KMS-11 (cell line): ENCODE measurements around the gene PCDHAC2.

ENCODE experiments used
- H2AFZ ChIP-seq: fragments of 200-600 bp; sonication (generic); 2 replicates; pipeline ENCODE4 v1.6.1; 2016; ENCODE audit warnings: antibody characterized with exemption, mixed run types, low read depth
- H3K27ac ChIP-seq: fragments of 200-600 bp; sonication (generic); 2 replicates; pipeline ENCODE4 v1.6.1; 2016; ENCODE audit warnings: mild to moderate bottlenecking, mixed run types
- H3K27me3 ChIP-seq: fragments of 200-600 bp; sonication (generic); 2 replicates; pipeline ENCODE4 v1.6.1; 2017; ENCODE audit warnings: mild to moderate bottlenecking, low read depth, mixed run types, moderate library complexity; ENCODE audit not compliant: insufficient read depth
- H3K36me3 ChIP-seq: fragments of 200-600 bp; sonication (generic); 2 replicates; pipeline ENCODE4 v1.6.1; 2017; ENCODE audit warnings: mild to moderate bottlenecking, mixed run types; ENCODE audit not compliant: insufficient read depth
- H3K4me1 ChIP-seq: fragments of 200-600 bp; sonication (generic); 2 replicates; pipeline ENCODE4 v1.6.1; 2016; ENCODE audit warnings: mild to moderate bottlenecking, low read depth, mixed run types; ENCODE audit not compliant: poor library complexity, severe bottlenecking
- H3K4me2 ChIP-seq: fragments of 200-600 bp; sonication (generic); 2 replicates; pipeline ENCODE4 v1.7.0; 2016; ENCODE audit warnings: mild to moderate bottlenecking, mixed run types
- H3K4me3 ChIP-seq: fragments of 200-600 bp; sonication (generic); IDR thresholded peaks from 2 replicates; pipeline ENCODE4 v1.6.1; 2017; ENCODE audit warnings: low read depth, low read length, mixed read lengths; ENCODE audit not compliant: insufficient read depth
- H3K79me2 ChIP-seq: fragments of 200-600 bp; sonication (generic); 2 replicates; pipeline ENCODE4 v1.6.1; 2016; ENCODE audit warnings: low read depth, mixed run types; ENCODE audit not compliant: insufficient read depth
- H3K9ac ChIP-seq: fragments of 200-600 bp; sonication (generic); 2 replicates; pipeline ENCODE4 v1.6.1; 2016; ENCODE audit warnings: mild to moderate bottlenecking, mixed run types
- H4K20me1 ChIP-seq: fragments of 200-600 bp; sonication (generic); 2 replicates; pipeline ENCODE4 v1.6.1; 2016; ENCODE audit warnings: mild to moderate bottlenecking, mixed run types; ENCODE audit not compliant: insufficient read depth
- CTCF ChIP-seq: fragments of 200-600 bp; sonication (generic); conservative IDR thresholded peaks from 2 replicates; pipeline ENCODE4 v1.6.1; 2017; ENCODE audit warnings: low read depth, mild to moderate bottlenecking, antibody characterized with exemption, low read length, moderate library complexity, mixed read lengths

PCDHAC2 gene

GRCh38 chr5:140967226-140967893, 1.1 kb downstream of the PCDHAC2 start:
- H3K9ac ChIP-seq = no peak overlapping the region
- H3K4me3 ChIP-seq = no peak overlapping the region
- no peaks in the 10 kb centered on the region for H3K4me1 ChIP-seq
- H4K20me1 ChIP-seq = no peaks in the 10 kb centered on the region
- H3K79me2 ChIP-seq = no peaks in the 10 kb centered on the region
- no peak overlapping the region for H2AFZ ChIP-seq
- no peaks in the 10 kb centered on the region for H3K36me3 ChIP-seq
- H3K27ac ChIP-seq = no peak overlapping the region
- no peaks in the 10 kb centered on the region for H3K27me3 ChIP-seq
- TF ChIP-seq CTCF = no peak
- no peak overlapping the region for H3K4me2 ChIP-seq

GRCh38 chr5:140969880-140970279, 3.6 kb downstream of the PCDHAC2 start:
- H3K4me3 ChIP-seq = no peak overlapping the region
- no peak overlapping the region for H3K27ac ChIP-seq
- no peaks in the 10 kb centered on the region for H3K4me1 ChIP-seq
- no peaks in the 10 kb centered on the region for H3K79me2 ChIP-seq
- H2AFZ ChIP-seq = no peak overlapping the region
- no peak overlapping the region for H3K9ac ChIP-seq
- no peaks in the 10 kb centered on the region for H3K36me3 ChIP-seq
- no peaks in the 10 kb centered on the region for H3K27me3 ChIP-seq
- H3K4me2 ChIP-seq = no peak overlapping the region
- no peaks in the 10 kb centered on the region for H4K20me1 ChIP-seq
- no peak for TF ChIP-seq CTCF

- no peak overlapping the region for H3K27ac ChIP-seq
- no peak overlapping the region for H3K4me2 ChIP-seq
- H3K27me3 ChIP-seq = no peaks in the 10 kb centered on the region
- H3K79me2 ChIP-seq = no peaks in the 10 kb centered on the region
- H3K4me3 ChIP-seq = no peak overlapping the region
- H2AFZ ChIP-seq = no peak overlapping the region
- no peaks in the 10 kb centered on the region for H4K20me1 ChIP-seq
- H3K4me1 ChIP-seq = no peaks in the 10 kb centered on the region
- no peaks in the 10 kb centered on the region for H3K36me3 ChIP-seq
- no peak overlapping the region for H3K9ac ChIP-seq
- no peak for TF ChIP-seq CTCF
Observed at GRCh38 chr5:140973550-140973949, 7.3 kb downstream of the PCDHAC2 start.

GRCh38 chr5:140977003-140977402, 10.7 kb downstream of the PCDHAC2 start:
- no peaks in the 10 kb centered on the region for H3K4me1 ChIP-seq
- H4K20me1 ChIP-seq = no peaks in the 10 kb centered on the region
- TF ChIP-seq CTCF = no peak
- H3K27ac ChIP-seq = no peak overlapping the region
- no peaks in the 10 kb centered on the region for H3K27me3 ChIP-seq
- no peak overlapping the region for H3K4me2 ChIP-seq
- no peak overlapping the region for H3K9ac ChIP-seq
- H3K36me3 ChIP-seq = no peaks in the 10 kb centered on the region
- H3K79me2 ChIP-seq = no peaks in the 10 kb centered on the region
- H3K4me3 ChIP-seq = no peak overlapping the region
- no peak overlapping the region for H2AFZ ChIP-seq
